Fibroblast of pulmonary artery (primary cell): ENCODE results near the gene ANKRD40.

Source experiments
- DNase-seq: peaks from one replicate; pipeline ENCODE4 v3.0.0-alpha.2; 2010; ENCODE audit warnings: low read depth
- H3K4me3 ChIP-seq: replicated peaks from 2 replicates; pipeline ENCODE4 v1.5.1; 2011; ENCODE audit warnings: low read depth, mild to moderate bottlenecking, control low read depth, low read length, moderate library complexity
- TF ChIP-seq, protein P1 (sequence below): IDR thresholded peaks from 2 replicates; pipeline ENCODE4 v1.5.1; 2011; ENCODE audit warnings: mild to moderate bottlenecking, control low read depth, low read length, inconsistent platforms; ENCODE audit errors: missing control alignments

ANKRD40 gene

GRCh38 chr17:50661795-50662391 lies 45.8 kb downstream of the ANKRD40 start:
- no peak overlapping the region for H3K4me3 ChIP-seq
- TF ChIP-seq, protein P1, sequence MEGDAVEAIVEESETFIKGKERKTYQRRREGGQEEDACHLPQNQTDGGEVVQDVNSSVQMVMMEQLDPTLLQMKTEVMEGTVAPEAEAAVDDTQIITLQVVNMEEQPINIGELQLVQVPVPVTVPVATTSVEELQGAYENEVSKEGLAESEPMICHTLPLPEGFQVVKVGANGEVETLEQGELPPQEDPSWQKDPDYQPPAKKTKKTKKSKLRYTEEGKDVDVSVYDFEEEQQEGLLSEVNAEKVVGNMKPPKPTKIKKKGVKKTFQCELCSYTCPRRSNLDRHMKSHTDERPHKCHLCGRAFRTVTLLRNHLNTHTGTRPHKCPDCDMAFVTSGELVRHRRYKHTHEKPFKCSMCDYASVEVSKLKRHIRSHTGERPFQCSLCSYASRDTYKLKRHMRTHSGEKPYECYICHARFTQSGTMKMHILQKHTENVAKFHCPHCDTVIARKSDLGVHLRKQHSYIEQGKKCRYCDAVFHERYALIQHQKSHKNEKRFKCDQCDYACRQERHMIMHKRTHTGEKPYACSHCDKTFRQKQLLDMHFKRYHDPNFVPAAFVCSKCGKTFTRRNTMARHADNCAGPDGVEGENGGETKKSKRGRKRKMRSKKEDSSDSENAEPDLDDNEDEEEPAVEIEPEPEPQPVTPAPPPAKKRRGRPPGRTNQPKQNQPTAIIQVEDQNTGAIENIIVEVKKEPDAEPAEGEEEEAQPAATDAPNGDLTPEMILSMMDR: no peak
- DNase-seq: peak; percentile 89

DNA sequence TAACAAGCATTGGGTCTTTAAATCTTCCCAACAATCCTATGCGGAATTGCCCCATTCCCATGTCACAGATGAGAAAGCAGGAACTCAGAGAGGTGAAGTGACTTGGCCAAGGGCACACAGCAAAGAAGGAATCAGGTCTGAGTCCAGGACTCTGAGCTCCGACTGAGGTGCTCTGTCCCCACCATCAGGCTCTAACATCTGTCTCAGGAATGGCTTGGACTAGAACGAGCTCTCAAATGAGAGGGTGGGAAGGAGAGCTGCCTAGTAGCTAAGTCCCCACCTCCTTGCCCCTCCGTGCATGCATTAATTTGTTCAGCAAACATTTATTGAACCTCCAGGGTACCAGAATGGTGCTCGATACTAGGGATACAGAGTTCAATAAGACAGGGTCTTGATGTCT lies 46.4 kb downstream of the ANKRD40 start:
- DNase-seq: no peak
- TF ChIP-seq, protein P1: no peak
- no peak overlapping the region for H3K4me3 ChIP-seq

GRCh38 chr17:50660887-50661345 lies 46.8 kb downstream of the ANKRD40 start:
- no peak overlapping the region for H3K4me3 ChIP-seq
- no peak for DNase-seq
- TF ChIP-seq, protein P1: no peak

DNA sequence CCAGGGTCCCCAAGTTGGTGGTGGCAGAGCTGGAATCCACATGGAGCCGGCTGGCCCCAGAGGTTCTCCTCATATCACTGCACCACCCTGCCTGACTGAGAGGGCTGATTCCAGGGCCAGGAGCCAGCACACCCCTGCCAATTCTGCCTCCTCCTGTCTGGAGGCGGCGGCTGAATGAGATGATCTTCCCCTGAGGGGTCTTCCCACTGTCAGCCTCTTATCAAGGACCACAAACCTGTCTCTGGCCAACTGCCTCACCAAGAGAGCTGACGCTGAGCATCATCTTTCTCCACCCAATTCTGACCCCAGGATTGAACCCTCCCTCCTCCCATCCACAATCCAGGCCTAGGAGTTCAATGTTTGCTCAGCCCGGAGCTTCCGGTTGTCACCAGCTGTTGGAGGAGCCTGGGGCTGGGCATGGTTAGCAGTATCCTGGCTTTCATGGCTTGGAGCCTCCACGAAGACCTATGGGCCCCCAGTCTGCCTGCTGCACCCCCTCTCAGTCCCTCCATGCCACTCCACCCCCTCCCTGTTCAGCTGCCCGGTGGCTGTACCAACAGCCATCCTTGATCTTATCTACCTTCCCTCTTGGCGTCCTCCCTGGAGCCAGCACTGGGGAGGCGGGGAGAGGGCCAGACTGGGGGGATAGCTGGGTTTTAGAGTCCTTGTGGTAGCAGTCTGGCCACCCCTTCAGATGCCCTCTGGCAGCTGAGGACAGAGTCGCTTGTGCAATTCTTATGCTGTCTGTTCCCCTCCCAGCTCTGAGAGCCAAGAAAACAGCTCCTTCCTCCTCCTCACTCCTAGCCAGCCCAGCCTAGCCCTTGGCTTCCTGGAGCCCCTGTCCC lies 47.5 kb downstream of the ANKRD40 start:
- DNase-seq: peak; percentile 51
- no peak overlapping the region for H3K4me3 ChIP-seq
- TF ChIP-seq, protein P1: no peak

DNA sequence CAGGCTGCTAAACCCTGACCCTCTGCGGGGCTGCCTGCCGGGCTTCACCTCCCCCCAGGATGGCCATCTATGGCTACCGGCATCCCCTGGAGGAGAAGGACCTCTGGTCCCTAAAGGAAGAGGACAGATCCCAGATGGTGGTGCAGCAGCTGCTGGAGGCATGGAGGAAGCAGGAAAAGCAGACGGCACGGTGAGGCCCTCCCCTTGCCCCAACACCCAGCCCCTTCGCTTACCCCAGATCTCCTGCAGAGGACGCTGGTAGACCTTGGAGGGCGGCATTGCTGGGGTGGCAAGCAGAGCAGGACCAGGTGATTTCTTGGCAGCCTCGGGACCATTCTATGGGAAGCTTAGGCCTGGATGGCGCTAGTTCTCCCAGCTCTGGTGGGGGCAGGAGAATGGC lies 48.5 kb downstream of the ANKRD40 start:
- DNase-seq: no peak
- no peak overlapping the region for H3K4me3 ChIP-seq
- TF ChIP-seq, protein P1: no peak

DNA sequence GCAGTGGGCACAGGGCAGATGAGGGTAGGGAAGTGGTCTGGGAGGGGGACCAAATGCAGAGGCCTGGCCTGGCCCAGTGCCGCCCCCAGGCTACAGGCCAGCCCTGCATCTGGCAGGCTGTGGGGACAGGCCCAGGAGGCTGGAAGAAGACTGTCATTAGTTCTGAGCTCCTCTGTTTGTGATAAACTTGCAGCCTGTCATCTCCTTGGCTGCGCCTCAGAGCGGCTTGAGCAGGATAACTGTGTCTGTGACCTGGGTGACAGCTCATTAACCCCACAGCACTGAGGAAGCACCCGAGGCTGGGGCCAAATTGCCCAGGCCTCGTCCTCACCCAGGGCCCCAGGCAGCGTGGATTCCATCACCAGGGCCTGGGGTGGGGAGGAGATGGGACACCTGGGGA lies 49.1 kb downstream of the ANKRD40 start:
- no peak for DNase-seq
- H3K4me3 ChIP-seq: no peak overlapping the region
- TF ChIP-seq, protein P1: no peak
